Left lung (tissue), 10 donors: ENCODE results near the gene LILRB3. TPM values are rescaled to one million over a fixed set of nuclear protein-coding genes. Genes with fewer than 3 reads are reported as not detected.

ENCODE experiments used
- ATAC-seq: fragments of 200-7000 bp; cut with Tn5 transposase; one replicate; pipeline ENCODE4 v1.9.1; 2020; ENCODE audit warnings: moderate library complexity
- DNase-seq, 4 donors: peaks; one replicate each; pipeline ENCODE4 v3.0.0-alpha.2; 2013 to 2020
- H3K27ac ChIP-seq, 2 donors: fragments of 200-600 bp; sonication (generic) in 1 of 2; one replicate each; pipeline versions ENCODE4 v1.5.0 to v1.8.0; 2020 to 2021
- H3K27me3 ChIP-seq, 2 donors: fragments of 200-600 bp; sonication (generic) in 1 of 2; one replicate each; pipeline versions ENCODE4 v1.5.0 to v1.8.0; 2020 to 2021
- H3K36me3 ChIP-seq, 2 donors: fragments of 200-600 bp; sonication (generic) in 1 of 2; one replicate each; pipeline versions ENCODE4 v1.5.0 to v1.8.0; 2020 to 2021
- H3K4me1 ChIP-seq, 2 donors: fragments of 200-600 bp; one replicate each; pipeline ENCODE4 v1.8.0; 2021
- H3K4me3 ChIP-seq, 2 donors: fragments of 200-600 bp; sonication (generic) in 1 of 2; one replicate each; pipeline versions ENCODE4 v1.5.0 to v1.8.0; 2020 to 2021; ENCODE audit warnings: mild to moderate bottlenecking in 1 of 2
- H3K9me3 ChIP-seq, 2 donors: fragments of 200-600 bp; sonication (generic) in 1 of 2; one replicate each; pipeline versions ENCODE4 v1.5.0 to v1.8.0; 2020 to 2021
- intact Hi-C, 2 donors: fragments of 100-400 bp; cut with DNase I; formaldehyde crosslinking; loops; one replicate each; pipeline versions ENCODE4 v1.11.2 to v1.14.2; 2022
- polyA plus RNA-seq, 6 donors: library from polyadenylated mRNA; unstranded; fragments of 120-200 nt; gene quantifications; one replicate each; pipeline ENCODE4 v1.2.1, GENCODE V29; 2013; ENCODE audit not compliant: insufficient read length in 6 of 6
- total RNA-seq, 2 donors: library from RNA; stranded (reverse); fragmentation: NEBNext Ultra II Directional; extraction: Animal tissue kit (Norgen Biotek cat#: 25700); gene quantifications; one replicate each; pipeline ENCODE4 v1.2.1, GENCODE V29; 2021
- TF ChIP-seq, protein P1 (sequence below), 2 donors: fragments of 200-600 bp; sonication (generic) in 1 of 2; IDR thresholded peaks; one replicate each; pipeline versions ENCODE4 v1.5.0 to v1.8.0; 2021; ENCODE audit warnings: antibody characterized with exemption in 2 of 2
- donor health status: DM: no; HTN: yes; CAD: no.
- donor health status: DM: no; HTN: no; CAD: no.

LILRB3 gene
- total and polyA plus RNA-seq, 8 donors = 2.1 to 90.8 (median 2.6) TPM

DNA sequence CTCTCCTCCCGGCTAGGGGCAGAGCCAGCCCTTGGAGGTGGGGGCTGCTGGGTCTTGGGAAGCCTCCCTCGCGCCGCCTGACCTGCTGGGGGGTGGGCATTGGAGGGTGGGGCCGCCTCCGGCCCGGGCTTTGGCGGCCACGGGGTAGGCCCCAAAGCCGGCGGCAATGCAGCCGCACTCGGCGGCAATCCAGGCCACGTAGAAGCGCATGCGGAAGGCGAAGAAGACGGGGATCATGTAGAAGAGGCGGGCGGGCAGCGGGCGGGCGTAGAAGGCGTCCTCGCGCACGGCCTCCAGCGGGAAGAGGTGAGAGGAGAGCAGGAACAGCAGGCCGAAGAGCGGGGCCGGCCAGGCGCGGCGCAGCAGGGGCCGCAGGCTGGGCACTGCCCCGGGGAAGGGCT lies 42.1 kb downstream of the LILRB3 start:
- Histone ChIP-seq H3K36me3 (peaks cover 0 to 82% of the 10 kb centered on the region in 2 donors), H3K27me3 (no peaks in the 10 kb centered on the region), H3K9me3 (no peaks in the 10 kb centered on the region), H3K27ac (no peak overlapping the region), H3K4me3 (no peak overlapping the region), H3K4me1 (no peaks in the 10 kb centered on the region)
- DNase-seq = peak in 1 of 4 donors; percentile 73
- intact Hi-C loops = no loop called here
- no peak for ATAC-seq
- TF ChIP-seq, protein P1, sequence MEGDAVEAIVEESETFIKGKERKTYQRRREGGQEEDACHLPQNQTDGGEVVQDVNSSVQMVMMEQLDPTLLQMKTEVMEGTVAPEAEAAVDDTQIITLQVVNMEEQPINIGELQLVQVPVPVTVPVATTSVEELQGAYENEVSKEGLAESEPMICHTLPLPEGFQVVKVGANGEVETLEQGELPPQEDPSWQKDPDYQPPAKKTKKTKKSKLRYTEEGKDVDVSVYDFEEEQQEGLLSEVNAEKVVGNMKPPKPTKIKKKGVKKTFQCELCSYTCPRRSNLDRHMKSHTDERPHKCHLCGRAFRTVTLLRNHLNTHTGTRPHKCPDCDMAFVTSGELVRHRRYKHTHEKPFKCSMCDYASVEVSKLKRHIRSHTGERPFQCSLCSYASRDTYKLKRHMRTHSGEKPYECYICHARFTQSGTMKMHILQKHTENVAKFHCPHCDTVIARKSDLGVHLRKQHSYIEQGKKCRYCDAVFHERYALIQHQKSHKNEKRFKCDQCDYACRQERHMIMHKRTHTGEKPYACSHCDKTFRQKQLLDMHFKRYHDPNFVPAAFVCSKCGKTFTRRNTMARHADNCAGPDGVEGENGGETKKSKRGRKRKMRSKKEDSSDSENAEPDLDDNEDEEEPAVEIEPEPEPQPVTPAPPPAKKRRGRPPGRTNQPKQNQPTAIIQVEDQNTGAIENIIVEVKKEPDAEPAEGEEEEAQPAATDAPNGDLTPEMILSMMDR (IDR thresholded peaks at IDR 0.05) = no peak

DNA sequence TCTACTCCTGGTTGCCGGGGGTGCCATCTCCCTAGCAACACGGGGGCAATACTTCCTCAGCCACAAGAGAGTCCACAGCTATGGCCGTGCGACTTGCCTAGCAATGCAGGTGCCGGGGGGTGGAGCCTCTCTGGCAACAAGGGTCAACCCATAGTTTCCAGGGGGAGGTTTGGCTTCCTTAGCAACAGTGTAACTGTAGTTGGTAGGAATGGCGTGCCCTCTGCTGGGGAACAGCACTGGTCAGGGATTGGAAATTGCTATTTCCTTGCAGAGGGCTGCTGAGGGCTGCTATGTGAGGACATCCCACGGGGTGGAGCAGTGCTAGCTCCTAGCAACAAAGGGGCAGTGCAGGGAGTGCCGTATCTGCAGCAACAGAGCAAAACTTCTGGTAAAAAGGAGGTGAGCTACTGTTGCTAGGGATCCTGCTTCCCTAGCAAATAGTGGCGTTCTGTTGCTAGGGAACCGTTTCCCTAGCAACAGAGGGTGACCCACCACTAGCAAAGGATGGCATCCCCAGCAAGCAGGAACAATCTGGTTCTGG lies 42.8 kb downstream of the LILRB3 start:
- peaks cover 0 to 79% of the 10 kb centered on the region in 2 donors for H3K36me3 ChIP-seq
- no peaks in the 10 kb centered on the region for H3K27me3 ChIP-seq
- H3K4me1 ChIP-seq = no peaks in the 10 kb centered on the region
- TF ChIP-seq, protein P1 (IDR thresholded peaks at IDR 0.05) = no peak
- peak; percentile 43 for ATAC-seq
- H3K9me3 ChIP-seq = no peaks in the 10 kb centered on the region
- DNase-seq = peak in 2 of 4 donors; percentile 47 to 59
- H3K27ac ChIP-seq = no peak overlapping the region
- H3K4me3 ChIP-seq = no peak overlapping the region
- intact Hi-C loops = no loop called here

DNA sequence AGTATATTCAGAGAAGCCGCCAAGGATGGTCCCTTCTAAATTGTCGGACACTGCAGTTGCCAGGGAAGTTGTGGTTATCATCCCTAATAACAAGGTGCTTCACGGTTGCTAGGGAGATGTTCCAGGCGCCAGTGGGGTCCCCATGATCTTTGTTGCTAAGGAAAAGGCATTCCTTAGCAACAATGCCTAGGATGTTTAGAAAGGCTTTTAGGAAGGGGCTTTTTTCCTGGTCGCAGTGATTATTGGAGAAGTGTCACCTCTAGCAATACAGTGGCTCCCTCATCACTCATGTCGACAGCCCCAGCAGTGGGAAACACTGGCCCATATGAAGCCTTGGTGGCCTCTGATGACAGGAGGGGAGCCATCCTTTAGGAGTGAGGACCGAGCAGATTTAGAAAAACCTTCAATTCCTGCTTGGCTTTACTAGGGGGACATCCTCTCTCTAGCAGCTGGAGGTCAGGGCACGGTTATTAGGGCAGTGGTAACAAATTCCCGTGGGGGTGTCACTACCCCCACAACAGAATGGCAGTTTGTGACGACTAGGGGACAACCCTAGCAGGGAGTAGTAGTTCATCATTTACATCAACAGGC lies 43.5 kb downstream of the LILRB3 start:
- Histone ChIP-seq H3K27me3 (no peaks in the 10 kb centered on the region), H3K4me1 (no peaks in the 10 kb centered on the region), H3K4me3 (no peak overlapping the region), H3K27ac (no peak overlapping the region), H3K36me3 (peaks cover 0 to 79% of the 10 kb centered on the region in 2 donors), H3K9me3 (no peaks in the 10 kb centered on the region)
- TF ChIP-seq, protein P1 (IDR thresholded peaks at IDR 0.05) = no peak
- intact Hi-C loops = no loop called here
- ATAC-seq (no peak), DNase-seq (no peak)

DNA sequence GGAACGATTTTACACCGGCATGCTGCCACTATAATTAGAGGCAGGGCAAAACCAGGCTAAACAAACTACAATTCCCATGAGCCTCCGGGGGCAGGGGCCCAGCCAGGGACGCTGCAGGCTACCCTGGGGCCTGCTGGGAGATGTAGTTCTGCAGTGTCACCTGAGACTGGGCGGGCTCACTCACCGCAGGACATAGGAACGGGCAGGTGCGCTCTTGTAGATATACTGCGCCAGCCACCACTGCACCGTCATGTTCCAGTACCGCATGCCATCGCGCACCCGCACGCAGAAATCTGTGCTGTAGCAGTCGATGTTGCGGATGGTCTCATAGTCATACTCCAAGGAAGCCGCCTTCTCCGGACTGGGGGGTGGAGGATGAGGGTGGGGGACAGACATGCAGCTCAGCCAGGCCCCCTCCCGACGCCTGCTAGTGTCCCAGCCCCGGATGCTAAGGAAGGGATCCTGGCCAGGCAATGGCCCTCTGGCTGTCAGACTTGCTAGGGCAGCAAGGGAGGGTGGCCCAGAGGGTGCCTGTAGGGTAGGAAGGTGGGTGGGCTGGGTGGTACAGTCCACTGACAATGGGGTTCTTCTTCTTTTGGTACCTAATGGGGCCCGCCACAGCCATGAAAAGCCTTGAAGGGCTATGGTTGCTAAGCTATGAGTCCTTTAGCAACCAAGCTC lies 44.1 kb downstream of the LILRB3 start:
- ATAC-seq = peak; percentile 78

More for the DNA sequence above, 44.1 kb downstream of the LILRB3 start:
- H3K9me3 ChIP-seq = no peaks in the 10 kb centered on the region
- DNase-seq = peak in 1 of 4 donors; percentile 77
- TF ChIP-seq, protein P1 (IDR thresholded peaks at IDR 0.05) = no peak
- no peak overlapping the region for H3K27ac ChIP-seq
- intact Hi-C loops = no loop called here
- peaks cover 0 to 4% of the 10 kb centered on the region in 2 donors for H3K4me1 ChIP-seq
- H3K36me3 ChIP-seq = peaks cover 0 to 75% of the 10 kb centered on the region in 2 donors
- H3K27me3 ChIP-seq = no peaks in the 10 kb centered on the region
- H3K4me3 ChIP-seq = no peak overlapping the region
